Amniotic epithelial cell (primary cell): ENCODE data around the gene ASXL2.

Source experiments
- DNase-seq: peaks from one replicate; pipeline ENCODE4 v3.0.0-alpha.2; 2010; ENCODE audit warnings: low read depth

The ASXL2 gene

DNA sequence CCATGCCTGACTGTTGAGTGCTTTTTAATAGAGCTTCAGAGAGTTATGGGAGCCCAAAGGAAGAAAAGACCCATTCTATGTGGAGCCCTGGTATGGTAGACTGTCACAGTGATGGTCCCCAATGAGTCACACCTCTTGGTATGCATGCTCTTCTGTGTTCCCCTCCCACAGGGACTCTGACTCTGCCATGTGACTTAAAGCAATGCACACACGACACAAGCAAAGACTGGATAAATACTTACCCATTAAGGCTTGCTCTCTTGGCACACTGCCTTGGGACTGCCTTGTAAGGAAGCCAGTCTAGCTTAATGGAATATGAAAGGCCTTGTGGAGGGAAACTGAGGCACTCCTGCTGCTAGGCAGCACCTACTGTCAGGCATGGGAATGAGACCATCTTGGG, 188.2 kb downstream of the ASXL2 start:
- no peak for DNase-seq

DNA sequence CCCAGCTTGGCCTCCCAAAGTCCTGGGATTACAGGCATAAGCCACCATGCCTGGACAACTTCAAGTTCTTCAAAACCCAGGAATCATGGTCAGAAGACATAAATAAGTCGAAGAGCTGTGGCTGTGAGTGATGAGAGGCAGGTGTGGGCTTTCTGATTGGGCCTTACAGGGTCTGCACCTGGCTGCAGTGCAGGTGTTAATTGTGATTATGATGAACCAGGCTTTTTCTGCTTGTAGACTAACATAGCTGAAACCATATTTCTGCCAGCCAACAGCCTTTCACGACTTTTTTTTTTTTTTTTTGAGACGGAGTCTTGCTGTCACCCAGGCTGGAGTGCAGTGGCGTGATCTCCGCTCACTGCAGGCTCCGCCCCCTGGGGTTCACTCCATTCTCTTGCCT, 190.1 kb downstream of the ASXL2 start:
- no peak for DNase-seq

DNA sequence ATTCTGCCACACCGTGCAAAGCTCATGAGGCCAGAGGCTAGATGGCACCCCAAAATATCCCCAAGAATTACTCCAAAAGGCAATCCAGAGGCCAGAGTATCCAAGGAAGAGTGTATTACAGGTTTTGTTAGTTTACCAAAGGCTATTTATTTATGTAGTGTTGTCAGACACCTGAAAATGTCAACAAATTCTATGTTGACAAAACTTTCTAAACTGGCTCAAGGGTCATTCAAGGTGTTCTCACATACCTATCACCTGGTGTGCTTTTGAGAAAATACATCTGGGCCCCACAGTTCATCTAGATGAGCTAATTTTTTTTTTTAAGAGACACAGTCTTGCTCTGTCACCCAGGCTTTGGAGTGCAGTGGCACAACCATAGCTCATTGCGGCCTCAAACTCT, 192.5 kb downstream of the ASXL2 start:
- no peak for DNase-seq

DNA sequence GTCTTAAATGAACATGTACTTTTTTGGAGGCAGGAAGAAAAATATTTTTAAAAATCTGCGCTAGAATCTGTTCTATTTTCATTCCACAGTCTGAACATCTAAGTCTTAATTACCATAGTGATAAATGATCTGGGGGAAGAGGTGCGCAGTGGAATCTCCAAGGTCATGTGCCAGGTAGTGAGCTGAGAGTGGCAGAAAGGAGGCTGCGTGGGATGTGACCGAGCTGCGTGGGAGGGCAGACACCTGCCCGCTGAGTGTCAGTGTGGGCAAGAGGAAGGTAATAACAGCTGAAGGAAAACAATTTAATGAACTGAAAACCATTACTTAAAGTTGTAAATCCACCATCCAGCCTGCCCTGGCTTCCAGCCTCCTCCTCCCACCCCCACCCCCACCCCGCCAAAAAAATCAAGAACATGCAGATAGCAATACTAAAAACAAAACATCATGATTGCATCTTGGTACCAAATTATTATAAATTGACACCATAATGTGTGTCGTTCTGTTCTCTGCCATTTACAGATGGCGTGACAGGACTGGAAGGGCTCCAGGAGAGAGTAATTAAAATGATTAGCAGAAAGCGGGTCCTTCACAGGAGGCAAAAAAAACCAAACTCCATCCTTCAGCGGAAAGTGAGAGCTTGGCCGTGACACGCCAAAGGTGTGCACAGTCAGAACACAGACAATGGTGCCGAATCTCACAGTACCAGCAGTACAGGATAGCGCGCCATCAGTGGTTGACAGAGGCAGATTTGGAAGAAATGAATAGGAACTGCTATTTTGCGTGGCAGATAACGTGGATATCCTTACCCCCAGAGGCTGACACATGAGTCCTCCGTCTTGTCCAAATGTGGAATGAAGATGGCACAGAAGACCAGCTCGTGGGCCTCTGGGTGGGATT, 193.5 kb downstream of the ASXL2 start:
- DNase-seq = no peak
